Spleen (tissue), 11 donors: ENCODE data around the gene RAB35. TPM values are rescaled to one million over a fixed set of nuclear protein-coding genes. Genes with fewer than 3 reads are reported as not detected.

ENCODE experiments used
- DNase-seq: peaks from one replicate; pipeline ENCODE4 v3.0.0-alpha.2; 2020
- H3K27ac ChIP-seq, 8 donors: fragments of 200-600 bp; sonication (generic) in 7 of 8; 1 replicate in 4 of 8; 2 replicates in 4 of 8; pipeline versions ENCODE4 v1.5.0 to v1.8.0; 2016 to 2021; ENCODE audit warnings: inconsistent platforms in 4 of 8, mild to moderate bottlenecking in 4 of 8, moderate library complexity in 1 of 8
- H3K27me3 ChIP-seq, 7 donors: fragments of 200-600 bp; sonication (generic) in 6 of 7; replicated peaks in 1 of 7; 1 replicate in 4 of 7; 2 replicates in 3 of 7; pipeline versions ENCODE4 v1.5.0 to v1.8.0; 2016 to 2021; ENCODE audit warnings: inconsistent platforms in 3 of 7, mild to moderate bottlenecking in 1 of 7
- H3K36me3 ChIP-seq, 6 donors: fragments of 200-600 bp; sonication (generic) in 5 of 6; 1 replicate in 4 of 6; 2 replicates in 2 of 6; pipeline versions ENCODE4 v1.5.0 to v1.8.0; 2016 to 2021; ENCODE audit warnings: inconsistent platforms in 2 of 6
- H3K4me1 ChIP-seq, 6 donors: fragments of 200-600 bp; sonication (generic) in 5 of 6; 1 replicate in 3 of 6; 2 replicates in 3 of 6; pipeline versions ENCODE4 v1.5.0 to v1.8.0; 2016 to 2021; ENCODE audit warnings: inconsistent platforms in 3 of 6
- H3K4me3 ChIP-seq, 8 donors: fragments of 200-600 bp; sonication (generic) in 7 of 8; 1 replicate in 4 of 8; 2 replicates in 4 of 8; pipeline versions ENCODE4 v1.5.0 to v1.8.0; 2016 to 2021; ENCODE audit warnings: inconsistent platforms in 4 of 8, mild to moderate bottlenecking in 4 of 8, moderate library complexity in 2 of 8
- H3K9me3 ChIP-seq, 8 donors: fragments of 200-600 bp; sonication (generic) in 7 of 8; 1 replicate in 4 of 8; 2 replicates in 4 of 8; pipeline versions ENCODE4 v1.5.0 to v1.8.0; 2016 to 2021; ENCODE audit warnings: inconsistent platforms in 4 of 8
- CTCF ChIP-seq, 11 experiments: fragments of 200-600 bp in 7 of 11; fragments of 450-650 bp in 4 of 11; sonication (generic) in 4 of 11; IDR thresholded peaks in 8 of 11; conservative IDR thresholded peaks in 3 of 11; 1 replicate in 7 of 11; 2 replicates in 4 of 11; pipeline versions ENCODE4 v1.4.0 to v1.8.0; 2016 to 2021; ENCODE audit warnings: antibody characterized with exemption in 11 of 11, inconsistent platforms in 4 of 11, mild to moderate bottlenecking in 1 of 11
- POLR2A ChIP-seq, 3 donors: fragments of 450-650 bp; IDR thresholded peaks; one replicate each; pipeline ENCODE4 v1.5.1; 2017; ENCODE audit warnings: antibody characterized with exemption in 3 of 3, mild to moderate bottlenecking in 1 of 3
- POLR2AphosphoS5 ChIP-seq, 3 donors: sonication (generic); formaldehyde crosslinking; IDR thresholded peaks; one replicate each; pipeline ENCODE4 v1.5.1; 2017; ENCODE audit warnings: antibody characterized with exemption in 3 of 3
- WGBS, 5 donors: extraction: QIAGEN DNeasy Blood & Tissue Kit in 3 of 5; methylation state at CpG; one replicate each; pipeline versions ENCODE4 v1.1.5 to v1.1.7; 2013 to 2018; 5-methylcytosine and 5-hydroxymethylcytosine counted together
- intact Hi-C: fragments of 100-400 bp; cut with DNase I; formaldehyde crosslinking; loops from one replicate; pipeline ENCODE4 v1.15.0; 2023; ENCODE audit warnings: low total_unique reads
- polyA plus RNA-seq, 3 donors: library from polyadenylated mRNA; stranded (reverse); fragments of 200-250 nt; gene quantifications; one replicate each; pipeline ENCODE4 v1.2.1, GENCODE V29; 2013
- total RNA-seq, 7 donors: library from RNA; depleted of rRNA in 3 of 7; stranded (reverse); fragments of >200 nt in 3 of 7; fragmentation: NEBNext Ultra II Directional in 4 of 7; extraction: Animal tissue kit (Norgen Biotek cat#: 25700) in 4 of 7; gene quantifications; one replicate each; pipeline versions ENCODE4 v1.1.0 to v1.2.1, GENCODE V29; 2016 to 2021
- donor health status: healthy with polysubstance abuse.
- donor health status: DM: no; HTN: no; CAD: no; lungs with moderate emphysema.
- donor health status: DM: no; HTN: no; CAD: no.
- donor health status: Bipolar disorder and iron deficiency.
- donor health status: healthy.
- donor health status: DM: no; HTN: no; CAD: no.
- donor health status: DM: yes; HTN: yes; CAD: no.

Gene RAB35
- total and polyA plus RNA-seq, 10 donors: 14.8 to 69.8 (median 40.1) TPM

- Histone ChIP-seq H3K27ac (no peak overlapping the region), H3K36me3 (peaks cover 0 to 3% (median 0%) of the 10 kb centered on the region in 6 donors), H3K27me3 (no peaks in the 10 kb centered on the region), H3K4me1 (no peaks in the 10 kb centered on the region), H3K9me3 (no peaks in the 10 kb centered on the region), H3K4me3 (no peak overlapping the region)
- TF ChIP-seq POLR2A (IDR thresholded peaks at IDR 0.05): no peak
- no peak for TF ChIP-seq CTCF (IDR thresholded peaks at IDR 0.05 in 8 of 11, conservative IDR thresholded peaks at IDR 0.05 in 3 of 11)
- no peak for TF ChIP-seq POLR2AphosphoS5 (IDR thresholded peaks at IDR 0.05)
- intact Hi-C loops: no loop called here
- DNase-seq: no peak
- WGBS, 5 donors: 88 to 96% (median 91%) methylated on average over 4 of the region's 4 CpGs
These were observed 62.3 kb downstream of the RAB35 start for GRCh38 chr12:120054293-120054692.

- Histone ChIP-seq H3K4me3 (no peak overlapping the region), H3K4me1 (no peaks in the 10 kb centered on the region), H3K9me3 (no peaks in the 10 kb centered on the region), H3K36me3 (peaks cover 0 to 3% (median 0%) of the 10 kb centered on the region in 6 donors), H3K27me3 (no peaks in the 10 kb centered on the region), H3K27ac (no peak overlapping the region)
- DNase-seq: no peak
- TF ChIP-seq POLR2AphosphoS5 (IDR thresholded peaks at IDR 0.05) (no peak), POLR2A (IDR thresholded peaks at IDR 0.05) (no peak), CTCF (IDR thresholded peaks at IDR 0.05 in 8 of 11, conservative IDR thresholded peaks at IDR 0.05 in 3 of 11) (no peak)
- intact Hi-C loops: no loop called here
- 92 to 96% (median 93%) methylated on average over 3 of the region's 3 CpGs for WGBS, 5 donors
These were observed 65.0 kb downstream of the RAB35 start for GRCh38 chr12:120051535-120051934.

DNA sequence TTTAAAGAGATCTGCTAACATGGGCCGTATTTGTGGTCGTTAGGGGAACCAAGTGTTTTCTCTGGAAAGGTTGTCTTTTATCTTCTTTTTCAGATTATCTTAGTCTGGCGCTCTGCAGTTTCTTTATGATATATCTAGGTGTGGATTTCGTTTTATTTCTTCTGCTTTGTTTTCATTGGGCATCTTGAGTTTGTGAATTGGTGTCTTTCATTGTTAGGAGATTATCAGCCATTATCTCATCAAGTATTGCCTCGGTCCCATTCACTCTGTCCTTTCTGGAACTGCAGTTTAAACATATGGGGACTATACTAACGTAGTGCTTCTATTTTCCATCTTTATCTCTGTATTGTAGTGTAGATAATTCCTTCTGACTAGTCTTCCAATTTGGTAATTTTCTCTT is 67.1 kb downstream of the RAB35 start:
- no peaks in the 10 kb centered on the region for H3K9me3 ChIP-seq
- no peaks in the 10 kb centered on the region for H3K27me3 ChIP-seq
- H3K4me3 ChIP-seq: no peak overlapping the region
- no peaks in the 10 kb centered on the region for H3K4me1 ChIP-seq
- WGBS, 5 donors: 82 to 90% (median 88%) methylated on average over 6 of the region's 6 CpGs
- no peaks in the 10 kb centered on the region for H3K36me3 ChIP-seq
- intact Hi-C loops: no loop called here
- H3K27ac ChIP-seq: no peak overlapping the region
- DNase-seq: no peak
- no peak for TF ChIP-seq CTCF (IDR thresholded peaks at IDR 0.05 in 8 of 11, conservative IDR thresholded peaks at IDR 0.05 in 3 of 11)
- TF ChIP-seq POLR2AphosphoS5 (IDR thresholded peaks at IDR 0.05): no peak
- no peak for TF ChIP-seq POLR2A (IDR thresholded peaks at IDR 0.05)

- Histone ChIP-seq H3K36me3 (no peaks in the 10 kb centered on the region), H3K27ac (peak overlapping the region in 1 of 8 donors; percentile 26), H3K4me1 (no peaks in the 10 kb centered on the region), H3K4me3 (no peak overlapping the region), H3K27me3 (no peaks in the 10 kb centered on the region), H3K9me3 (no peaks in the 10 kb centered on the region)
- no peak for TF ChIP-seq POLR2AphosphoS5 (IDR thresholded peaks at IDR 0.05)
- TF ChIP-seq POLR2A (IDR thresholded peaks at IDR 0.05): no peak
- TF ChIP-seq CTCF (IDR thresholded peaks at IDR 0.05 in 8 of 11, conservative IDR thresholded peaks at IDR 0.05 in 3 of 11): no peak
- DNase-seq: no peak
- intact Hi-C loops: no loop called here
These were observed 68.3 kb downstream of the RAB35 start for GRCh38 chr12:120048263-120048662.
